ENCODE measurements around the gene NOC4L. TPM values are rescaled to one million over a fixed set of nuclear protein-coding genes. Genes with fewer than 3 reads are reported as not detected.

The NOC4L gene
- total RNA-seq, 2 experiments from 2014 or later = 31.0 to 47.6 TPM

DNA sequence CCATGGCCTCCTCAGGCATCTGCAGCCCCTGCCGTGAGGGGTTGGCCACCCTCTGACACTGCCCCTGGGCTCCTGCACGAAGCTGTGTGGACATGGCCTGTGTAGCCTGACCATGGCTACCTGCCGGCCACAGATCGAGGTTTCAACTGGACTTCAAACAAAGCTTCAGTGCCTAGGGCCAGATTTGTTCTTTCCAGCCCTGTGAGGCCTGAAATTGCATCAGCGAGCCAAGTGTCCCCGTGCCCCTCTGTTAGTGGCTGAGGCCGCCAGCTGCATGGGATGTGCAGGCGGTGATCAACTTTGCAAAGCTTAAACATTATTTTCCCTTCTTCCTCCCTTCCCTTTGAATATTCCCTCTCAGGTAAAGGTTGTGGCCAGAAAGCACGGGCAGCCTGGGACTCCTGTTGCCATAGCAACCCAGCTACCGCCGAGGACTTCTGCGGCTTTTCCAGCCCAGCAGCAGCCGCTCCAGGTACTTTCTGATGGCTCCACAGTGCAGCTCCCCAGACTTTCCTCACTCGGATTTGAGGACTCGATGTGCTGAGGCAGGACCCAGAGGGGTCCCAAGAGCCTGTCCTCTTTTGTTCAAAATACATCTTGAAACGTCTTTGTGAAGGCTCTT, 35.9 kb upstream of the NOC4L start:
- Histone ChIP-seq H3K27ac (ENCODE audit: low read depth, low read length, poor library complexity, severe bottlenecking) (no peak overlapping the region), H3K36me3 (ENCODE audit: insufficient read depth, low read length) (peaks cover 57% of the 10 kb centered on the region), H3K9me3 (ENCODE audit: low read length) (no peaks in the 10 kb centered on the region), H2AFZ (ENCODE audit: low read length) (no peak overlapping the region), H3K4me1 (ENCODE audit: insufficient read depth, low read length, poor library complexity, severe bottlenecking) (no peaks in the 10 kb centered on the region), H4K20me1 (ENCODE audit: insufficient read depth, low read length) (no peaks in the 10 kb centered on the region), H3K9me2 (ENCODE audit: insufficient read depth, low read length) (no peaks in the 10 kb centered on the region), H3K4me3 (ENCODE audit: low read depth, low read length, poor library complexity, severe bottlenecking) (no peak overlapping the region), H3K79me2 (ENCODE audit: insufficient read depth, low read depth, low read length) (0 out of 2 replicates have a peak, but pooled peaks cover 8% of the 10 kb centered on the region), H3K4me2 (ENCODE audit: low read length) (no peak overlapping the region)
- CTCF ChIA-PET (ENCODE audit: unreplicated experiment) = no interaction called here
- BruUV-seq (replicated peaks) = no TSS peak
- POLR2A ChIA-PET = no interaction called here
- intact Hi-C loops (cut with micrococcal nuclease; ENCODE audit: unreplicated experiment) = no loop called here
- TF ChIP-seq, protein P1, sequence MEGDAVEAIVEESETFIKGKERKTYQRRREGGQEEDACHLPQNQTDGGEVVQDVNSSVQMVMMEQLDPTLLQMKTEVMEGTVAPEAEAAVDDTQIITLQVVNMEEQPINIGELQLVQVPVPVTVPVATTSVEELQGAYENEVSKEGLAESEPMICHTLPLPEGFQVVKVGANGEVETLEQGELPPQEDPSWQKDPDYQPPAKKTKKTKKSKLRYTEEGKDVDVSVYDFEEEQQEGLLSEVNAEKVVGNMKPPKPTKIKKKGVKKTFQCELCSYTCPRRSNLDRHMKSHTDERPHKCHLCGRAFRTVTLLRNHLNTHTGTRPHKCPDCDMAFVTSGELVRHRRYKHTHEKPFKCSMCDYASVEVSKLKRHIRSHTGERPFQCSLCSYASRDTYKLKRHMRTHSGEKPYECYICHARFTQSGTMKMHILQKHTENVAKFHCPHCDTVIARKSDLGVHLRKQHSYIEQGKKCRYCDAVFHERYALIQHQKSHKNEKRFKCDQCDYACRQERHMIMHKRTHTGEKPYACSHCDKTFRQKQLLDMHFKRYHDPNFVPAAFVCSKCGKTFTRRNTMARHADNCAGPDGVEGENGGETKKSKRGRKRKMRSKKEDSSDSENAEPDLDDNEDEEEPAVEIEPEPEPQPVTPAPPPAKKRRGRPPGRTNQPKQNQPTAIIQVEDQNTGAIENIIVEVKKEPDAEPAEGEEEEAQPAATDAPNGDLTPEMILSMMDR (conservative IDR thresholded peaks at IDR 0.05; ENCODE audit: low read length) = no peak
- TF ChIP-seq EZH2phosphoT487 (IDR thresholded peaks at IDR 0.05; ENCODE audit: borderline replicate concordance, low read depth, low read length) = no peak
- no peak for DNase-seq (ENCODE audit: low spot score)

DNA sequence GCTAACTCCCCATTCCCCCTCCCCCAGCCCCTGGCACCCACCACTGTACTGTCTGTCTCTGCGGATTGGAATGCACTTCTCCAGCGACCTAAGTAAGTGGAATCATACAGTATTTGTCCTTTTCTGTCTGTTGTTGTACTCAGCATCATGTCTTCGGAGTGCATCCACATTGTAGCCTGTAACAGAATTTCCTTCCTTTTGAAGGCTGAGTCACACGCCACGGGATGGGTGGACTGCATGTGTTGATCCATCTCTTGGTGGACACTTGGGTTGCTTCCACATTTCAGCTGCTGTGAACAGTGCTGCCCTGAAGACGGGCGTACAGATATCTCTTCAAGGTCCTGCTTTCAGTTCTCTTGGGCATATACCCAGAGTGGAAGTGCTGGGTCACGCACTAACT, 34.5 kb upstream of the NOC4L start:
- Histone ChIP-seq H3K4me2 (ENCODE audit: low read length) (no peak overlapping the region), H3K4me3 (ENCODE audit: low read depth, low read length, poor library complexity, severe bottlenecking) (no peak overlapping the region), H3K27ac (ENCODE audit: low read depth, low read length, poor library complexity, severe bottlenecking) (no peak overlapping the region), H4K20me1 (ENCODE audit: insufficient read depth, low read length) (no peaks in the 10 kb centered on the region), H2AFZ (ENCODE audit: low read length) (no peak overlapping the region), H3K9me2 (ENCODE audit: insufficient read depth, low read length) (no peaks in the 10 kb centered on the region), H3K4me1 (ENCODE audit: insufficient read depth, low read length, poor library complexity, severe bottlenecking) (no peaks in the 10 kb centered on the region), H3K79me2 (ENCODE audit: insufficient read depth, low read depth, low read length) (0 out of 2 replicates have a peak, but pooled peaks cover 8% of the 10 kb centered on the region), H3K36me3 (ENCODE audit: insufficient read depth, low read length) (peaks cover 71% of the 10 kb centered on the region), H3K9me3 (ENCODE audit: low read length) (no peaks in the 10 kb centered on the region)
- intact Hi-C loops (cut with micrococcal nuclease; ENCODE audit: unreplicated experiment) = no loop called here
- DNase-seq (ENCODE audit: low spot score) = no peak
- CTCF ChIA-PET (ENCODE audit: unreplicated experiment) = no interaction called here
- POLR2A ChIA-PET = no interaction called here
- BruUV-seq (replicated peaks) = no TSS peak
- no peak for TF ChIP-seq EZH2phosphoT487 (IDR thresholded peaks at IDR 0.05; ENCODE audit: borderline replicate concordance, low read depth, low read length)
- TF ChIP-seq, protein P1 (conservative IDR thresholded peaks at IDR 0.05; ENCODE audit: low read length) = no peak

DNA sequence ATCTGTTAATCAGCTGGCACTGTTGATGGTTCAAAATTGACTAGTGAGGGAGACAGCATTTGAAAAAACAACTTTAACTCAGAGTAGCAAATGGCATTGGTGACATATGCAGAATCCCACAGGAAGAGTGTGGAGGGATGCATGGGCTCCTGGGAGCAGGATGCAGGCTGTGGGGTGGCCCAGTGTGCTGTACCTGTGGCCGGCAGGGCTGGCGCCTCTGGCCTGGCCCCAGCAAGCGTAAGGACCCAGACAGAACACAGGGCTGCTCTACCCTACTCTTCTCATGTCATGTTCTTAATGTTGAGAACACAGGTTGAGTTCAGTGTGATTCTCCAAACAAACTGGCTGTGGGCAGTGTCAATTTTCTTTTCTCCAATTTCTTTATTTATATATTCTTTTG, 33.6 kb upstream of the NOC4L start:
- no peaks in the 10 kb centered on the region for H4K20me1 ChIP-seq (ENCODE audit: insufficient read depth, low read length)
- POLR2A ChIA-PET = no interaction called here
- H3K36me3 ChIP-seq (ENCODE audit: insufficient read depth, low read length) = peaks cover 74% of the 10 kb centered on the region
- H3K27ac ChIP-seq (ENCODE audit: low read depth, low read length, poor library complexity, severe bottlenecking) = no peak overlapping the region
- 0 out of 2 replicates have a peak, but pooled peaks cover 8% of the 10 kb centered on the region for H3K79me2 ChIP-seq (ENCODE audit: insufficient read depth, low read depth, low read length)
- no peak overlapping the region for H3K4me2 ChIP-seq (ENCODE audit: low read length)
- CTCF ChIA-PET (ENCODE audit: unreplicated experiment) = no interaction called here
- H3K4me3 ChIP-seq (ENCODE audit: low read depth, low read length, poor library complexity, severe bottlenecking) = no peak overlapping the region
- DNase-seq (ENCODE audit: low spot score) = no peak
- intact Hi-C loops (cut with micrococcal nuclease; ENCODE audit: unreplicated experiment) = no loop called here
- no peaks in the 10 kb centered on the region for H3K4me1 ChIP-seq (ENCODE audit: insufficient read depth, low read length, poor library complexity, severe bottlenecking)
- TSS peak; percentile 57 for BruUV-seq (replicated peaks)
- H2AFZ ChIP-seq (ENCODE audit: low read length) = no peak overlapping the region
- H3K9me3 ChIP-seq (ENCODE audit: low read length) = no peaks in the 10 kb centered on the region
- TF ChIP-seq, protein P1 (conservative IDR thresholded peaks at IDR 0.05; ENCODE audit: low read length) = no peak
- no peak for TF ChIP-seq EZH2phosphoT487 (IDR thresholded peaks at IDR 0.05; ENCODE audit: borderline replicate concordance, low read depth, low read length)
- no peaks in the 10 kb centered on the region for H3K9me2 ChIP-seq (ENCODE audit: insufficient read depth, low read length)
